GM21619 (cell line): Measurements from ENCODE around the gene GXYLT2.

Experiments used
- ATAC-seq: cut with Tn5 transposase; IDR thresholded peaks from one replicate; pipeline ENCODE4 v1.9.1; 2021; ENCODE audit not compliant: unreplicated experiment

Gene GXYLT2, protein sequence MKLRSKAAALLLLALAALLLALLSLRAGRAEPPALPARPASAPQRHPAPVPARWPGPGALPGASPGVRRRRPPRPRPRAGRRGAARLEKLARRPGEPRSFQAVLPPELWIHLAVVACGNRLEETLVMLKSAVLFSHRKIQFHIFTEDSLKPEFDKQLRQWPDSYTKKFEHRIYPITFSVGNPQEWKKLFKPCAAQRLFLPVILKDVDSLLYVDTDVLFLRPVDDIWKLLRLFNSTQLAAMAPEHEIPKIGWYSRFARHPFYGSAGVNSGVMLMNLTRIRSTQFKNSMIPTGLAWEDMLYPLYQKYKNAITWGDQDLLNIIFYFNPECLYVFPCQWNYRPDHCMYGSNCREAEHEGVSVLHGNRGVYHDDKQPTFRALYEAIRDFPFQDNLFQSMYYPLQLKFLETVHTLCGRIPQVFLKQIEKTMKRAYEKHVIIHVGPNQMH

DNA sequence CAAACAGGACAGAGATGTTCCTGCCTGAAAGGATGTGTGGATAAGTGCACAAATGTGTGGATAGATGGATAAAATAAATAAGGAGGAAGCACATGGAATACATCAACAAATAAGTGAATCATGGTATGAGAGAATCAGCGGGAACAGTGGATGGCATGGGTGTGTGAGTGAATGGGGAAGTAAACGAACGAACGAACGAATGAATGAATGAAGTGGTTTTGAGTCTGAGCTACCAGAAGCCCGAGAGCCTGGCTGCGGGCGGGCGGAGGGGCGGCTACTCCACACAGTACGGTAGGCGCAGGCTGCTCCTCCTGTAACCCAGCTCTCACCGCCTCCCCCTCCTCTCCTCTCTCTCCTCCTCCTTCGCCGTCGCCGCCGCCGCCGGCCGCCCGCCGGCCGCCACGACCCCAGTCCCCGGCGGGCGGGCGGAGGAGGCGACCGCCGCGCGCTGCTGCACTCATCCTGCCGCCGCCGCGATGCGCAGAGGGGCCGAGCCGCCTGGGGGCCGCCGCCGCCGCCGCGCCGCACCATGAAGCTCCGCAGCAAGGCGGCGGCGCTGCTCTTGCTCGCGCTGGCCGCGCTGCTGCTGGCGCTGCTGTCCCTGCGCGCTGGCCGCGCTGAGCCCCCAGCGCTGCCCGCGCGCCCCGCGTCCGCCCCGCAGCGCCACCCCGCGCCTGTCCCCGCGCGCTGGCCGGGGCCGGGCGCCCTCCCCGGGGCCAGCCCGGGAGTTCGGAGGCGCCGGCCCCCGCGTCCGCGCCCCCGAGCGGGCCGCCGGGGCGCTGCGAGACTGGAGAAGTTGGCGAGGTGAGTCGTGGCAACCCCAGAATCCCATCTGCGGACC lies at the start of gene GXYLT2:
Gene GXYLT2 (plus strand): TSS at position 342 of the 841 bp plus-strand sequence. CDS start 188 bp downstream, at position 530.
- peak; percentile 75 for ATAC-seq

DNA sequence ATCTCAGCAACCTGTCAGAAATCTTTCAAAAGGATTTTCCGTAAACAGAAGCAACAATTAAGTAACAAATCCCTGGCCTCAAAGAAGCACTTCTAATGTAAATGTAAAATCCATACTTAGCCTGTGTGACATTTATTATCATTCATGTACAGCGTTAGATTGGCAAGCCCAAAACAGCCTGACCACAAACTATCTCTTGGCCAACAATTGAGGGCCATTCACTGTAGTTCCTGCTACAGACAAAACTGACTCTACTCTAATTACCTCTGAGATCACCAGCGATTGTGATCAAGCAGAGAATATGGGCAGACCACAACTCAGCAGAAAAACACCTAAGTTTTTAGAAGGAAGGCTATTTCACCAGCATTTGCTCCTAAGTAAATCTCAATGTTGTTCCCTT lies 48.8 kb upstream of the GXYLT2 start:
- ATAC-seq = no peak

DNA sequence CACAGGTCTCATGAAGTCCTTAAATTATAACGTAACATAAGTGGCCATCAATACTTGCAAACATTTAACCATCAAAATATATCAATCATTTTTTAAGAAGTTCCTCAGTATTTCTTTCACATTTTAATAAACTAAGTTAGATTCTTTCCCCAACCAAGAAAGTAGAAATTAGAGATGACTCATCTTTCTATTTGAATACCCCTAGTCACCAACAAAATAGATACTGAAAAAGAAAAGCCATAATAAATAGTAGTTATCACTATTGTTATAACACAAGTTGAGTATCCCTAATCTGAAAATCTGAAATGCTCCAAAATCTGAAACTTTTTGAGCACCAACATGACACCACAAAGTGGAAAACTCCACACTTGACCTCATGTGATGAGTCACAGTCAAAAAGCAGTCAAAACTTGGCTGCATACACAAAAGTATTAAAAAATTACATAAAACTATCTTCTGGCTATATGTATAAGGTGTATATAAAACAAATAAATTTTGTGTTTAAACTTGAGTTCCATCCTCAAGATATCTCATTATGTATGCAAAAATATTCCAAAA lies 43.3 kb upstream of the GXYLT2 start:
- no peak for ATAC-seq

DNA sequence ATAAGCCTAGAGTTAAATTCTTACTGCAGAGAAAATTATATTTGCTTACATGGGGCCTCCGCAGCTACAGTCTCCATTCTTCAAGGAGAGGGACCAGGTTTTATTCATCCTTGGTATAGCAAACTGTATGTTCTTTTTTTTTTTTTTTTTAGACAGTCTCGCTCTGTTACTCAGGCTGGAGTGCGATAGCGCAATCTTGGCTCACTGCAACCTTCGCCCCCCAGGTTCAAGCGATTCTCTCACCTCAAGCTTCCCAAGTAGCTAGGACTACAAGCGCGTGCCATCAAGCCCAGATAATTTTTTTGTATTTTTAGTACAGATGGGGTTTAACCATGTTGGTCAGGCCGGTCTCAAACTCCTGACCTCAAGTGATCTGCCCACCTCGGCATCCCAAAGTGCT lies 41.7 kb upstream of the GXYLT2 start:
- ATAC-seq = no peak

DNA sequence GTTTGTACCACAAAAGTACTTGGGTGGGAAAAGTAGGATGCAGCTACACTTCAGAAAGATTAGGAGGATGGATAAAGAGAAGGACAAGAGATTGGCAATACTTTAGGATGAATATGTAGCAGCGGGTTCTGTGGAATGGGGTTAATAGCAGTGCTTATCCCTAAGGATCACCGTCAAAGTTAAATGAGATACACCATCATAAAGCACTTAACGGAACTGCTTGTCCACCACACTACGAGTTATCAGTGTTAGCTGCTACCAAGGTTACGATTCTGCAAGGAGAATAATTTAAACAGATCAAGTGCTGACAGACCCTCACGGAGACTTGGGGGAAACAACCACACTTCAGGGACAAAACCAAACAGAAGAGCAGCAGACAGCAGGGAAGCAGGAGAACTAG lies 40.6 kb upstream of the GXYLT2 start:
- ATAC-seq = no peak

DNA sequence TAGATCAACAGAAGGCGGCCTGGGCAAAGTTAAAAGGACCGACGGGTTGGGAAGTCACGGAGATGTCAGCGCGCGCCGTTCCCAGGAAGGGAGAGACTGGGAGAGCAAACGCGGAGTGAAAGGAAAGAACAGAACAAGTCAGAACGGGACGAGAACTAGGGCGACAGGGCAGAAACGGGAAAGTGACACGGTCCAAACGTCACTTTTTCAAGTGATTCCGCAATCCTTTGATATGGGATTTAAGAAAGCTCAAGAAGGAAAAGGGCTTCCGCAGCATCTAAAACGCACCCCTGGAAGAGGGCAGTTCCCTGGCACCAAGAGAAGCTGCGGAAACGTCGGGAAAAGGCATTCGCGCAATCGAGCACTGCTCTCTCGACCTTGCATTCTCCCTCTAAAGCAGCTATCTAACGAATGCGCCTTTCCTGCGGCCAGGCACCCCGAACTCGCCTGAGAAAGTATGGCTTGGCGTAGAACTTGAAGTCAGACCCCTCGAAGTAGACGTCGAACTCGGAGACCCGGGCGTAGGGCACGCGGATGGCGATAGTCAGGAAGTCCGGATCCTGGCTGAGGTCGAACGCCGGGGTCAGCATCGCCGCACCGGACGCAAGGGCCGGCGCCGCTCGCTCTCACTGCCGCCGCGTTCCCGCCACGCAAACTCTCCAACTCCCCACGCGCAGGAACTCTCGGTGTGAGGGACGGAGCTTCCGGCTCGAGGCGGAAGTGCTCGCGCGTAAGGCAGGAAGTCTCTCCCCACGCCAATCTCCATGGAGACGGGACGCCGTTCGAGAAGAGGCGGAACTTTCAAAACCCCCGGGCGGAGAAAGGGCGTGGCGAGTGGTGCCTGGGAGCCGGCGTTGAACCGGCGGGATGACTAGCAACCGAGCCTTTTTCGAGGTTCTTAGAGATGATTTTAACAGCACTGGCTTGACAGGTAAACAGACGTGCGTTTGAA lies 39.8 kb upstream of the GXYLT2 start, which contains the start of gene SHQ1:
Gene SHQ1 (minus strand): TSS at position 695 of the 952 bp plus-strand sequence. CDS start 105 bp downstream, at position 590.
- peak; percentile 90 for ATAC-seq

DNA sequence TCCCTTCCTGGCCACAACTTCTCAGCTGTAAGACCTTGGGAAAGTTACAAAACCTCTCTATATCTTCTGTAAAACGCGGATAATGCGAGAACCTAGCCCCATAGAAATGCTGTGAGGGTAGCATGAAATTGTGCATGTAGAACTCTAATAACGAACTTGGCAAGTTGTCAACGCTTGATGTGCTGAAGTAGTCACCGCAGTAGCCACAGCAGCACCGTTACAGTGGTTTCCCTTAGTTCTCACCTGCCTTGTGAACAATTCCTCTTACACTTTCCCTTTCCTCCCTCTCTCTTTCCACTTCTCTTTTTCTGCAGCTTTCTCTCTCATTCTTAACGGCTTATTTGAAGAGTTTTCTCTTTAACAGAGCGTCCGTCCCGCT lies 39.2 kb upstream of the GXYLT2 start:
- ATAC-seq = peak; percentile 42

DNA sequence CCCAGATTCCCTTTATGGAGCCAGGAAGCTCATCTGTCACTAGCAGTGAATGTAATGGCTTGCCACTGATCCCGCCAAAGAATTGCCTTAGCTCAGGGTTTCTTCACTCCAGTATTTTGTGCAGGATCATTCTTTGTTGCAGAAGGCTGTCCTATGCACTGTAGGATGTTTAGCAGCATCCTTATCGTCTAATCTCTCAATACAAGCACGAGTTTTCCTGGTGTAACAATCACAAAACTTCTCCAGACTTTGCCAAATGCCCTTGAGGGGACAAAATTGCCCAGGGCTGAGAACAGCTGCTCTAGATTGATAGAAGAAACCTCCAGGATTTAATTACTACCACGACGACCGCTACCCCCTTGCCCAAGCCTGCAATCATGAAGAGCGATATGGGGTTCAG lies 32.8 kb upstream of the GXYLT2 start:
- no peak for ATAC-seq

DNA sequence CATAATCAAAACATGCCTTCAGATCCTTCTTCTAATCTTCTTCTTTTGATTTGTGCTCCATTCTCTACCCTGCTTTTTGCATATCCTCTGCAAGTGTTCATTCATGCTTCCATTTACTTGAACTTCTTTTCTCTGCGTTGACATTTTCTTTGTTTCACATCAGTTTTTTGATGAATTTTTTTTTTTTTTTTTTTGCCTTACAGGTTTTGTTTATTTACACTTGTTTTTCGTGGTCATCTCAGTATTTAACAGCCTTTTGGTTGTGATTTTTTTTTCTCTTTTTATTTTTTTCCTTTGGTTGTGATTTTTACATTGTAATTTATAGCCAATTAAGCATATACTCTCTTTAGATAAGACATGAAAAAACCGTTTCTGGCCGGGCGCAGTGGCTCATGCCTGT lies 27.8 kb upstream of the GXYLT2 start:
- ATAC-seq = no peak

DNA sequence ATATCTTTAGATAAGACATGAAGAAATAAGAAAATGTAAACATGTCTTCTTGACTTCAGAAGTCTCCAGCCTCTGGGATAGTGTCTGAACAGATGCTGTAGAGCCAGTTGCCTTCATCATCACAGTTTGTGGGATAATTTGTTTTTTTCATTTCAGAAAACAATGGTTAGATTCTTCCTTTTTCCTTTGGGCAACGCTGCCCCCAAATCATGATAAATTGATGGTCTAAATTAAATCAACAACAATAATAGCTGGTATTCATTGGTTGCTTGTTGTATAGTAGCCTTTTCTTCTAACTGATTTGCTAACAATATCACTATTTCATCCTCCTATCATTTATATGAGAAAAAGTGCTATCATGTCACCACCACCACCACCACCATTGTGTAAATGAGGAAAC lies 27.0 kb upstream of the GXYLT2 start:
- no peak for ATAC-seq

DNA sequence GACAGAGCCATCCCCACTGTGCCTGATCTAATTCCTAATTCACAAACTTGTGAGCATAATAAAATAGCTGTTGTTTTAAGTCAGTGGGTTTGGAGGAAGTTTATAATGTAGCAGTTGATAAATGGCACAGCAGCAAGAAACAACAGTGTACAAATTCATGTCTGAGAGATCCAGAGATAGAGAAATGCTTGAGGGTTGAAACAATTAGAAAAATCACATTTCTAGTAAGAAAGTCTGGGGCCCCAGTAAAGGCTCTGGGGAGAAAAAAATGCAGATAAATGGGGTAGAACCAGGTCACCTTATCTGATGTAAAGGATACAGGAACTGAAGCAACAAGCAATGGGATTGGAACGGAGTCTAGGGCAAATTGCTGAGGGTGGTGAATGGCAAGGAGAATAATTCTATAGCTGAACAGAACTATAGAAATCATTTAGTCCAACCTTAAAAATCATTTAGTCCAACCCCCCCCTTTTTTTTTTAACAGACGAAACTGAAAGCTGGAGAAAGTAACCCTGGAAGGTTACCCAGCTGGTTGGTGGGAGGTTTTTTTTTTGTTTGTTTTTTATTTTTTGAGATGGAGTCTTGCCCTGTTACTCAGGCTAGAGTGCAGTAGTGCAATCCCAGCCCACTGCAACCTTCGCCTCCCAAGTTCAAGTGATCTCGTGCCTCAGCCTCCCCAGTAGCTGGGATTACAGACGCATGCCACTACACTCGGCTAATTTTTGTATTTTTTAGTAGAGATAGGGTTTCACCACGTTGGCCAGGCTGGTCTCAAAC lies 25.3 kb upstream of the GXYLT2 start:
- no peak for ATAC-seq

DNA sequence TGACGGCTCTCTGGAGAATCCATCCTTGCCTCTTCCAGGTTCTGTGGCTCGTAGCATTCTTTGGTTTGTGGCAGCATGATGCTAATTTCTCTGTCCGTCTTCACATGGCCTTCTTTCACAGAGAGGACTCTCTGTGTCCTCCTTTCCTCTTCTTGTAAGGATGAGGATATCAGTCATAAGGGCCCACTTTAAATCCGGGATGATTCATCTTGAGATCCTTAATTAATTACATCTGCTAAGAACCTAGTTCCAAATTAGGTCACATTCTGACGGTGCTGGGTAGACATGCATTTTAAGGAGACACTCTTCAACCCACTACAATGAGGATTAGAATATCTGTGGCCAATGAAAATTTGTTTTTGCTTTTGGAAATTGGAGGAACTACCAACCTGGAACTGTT lies 15.7 kb upstream of the GXYLT2 start:
- ATAC-seq = no peak

DNA sequence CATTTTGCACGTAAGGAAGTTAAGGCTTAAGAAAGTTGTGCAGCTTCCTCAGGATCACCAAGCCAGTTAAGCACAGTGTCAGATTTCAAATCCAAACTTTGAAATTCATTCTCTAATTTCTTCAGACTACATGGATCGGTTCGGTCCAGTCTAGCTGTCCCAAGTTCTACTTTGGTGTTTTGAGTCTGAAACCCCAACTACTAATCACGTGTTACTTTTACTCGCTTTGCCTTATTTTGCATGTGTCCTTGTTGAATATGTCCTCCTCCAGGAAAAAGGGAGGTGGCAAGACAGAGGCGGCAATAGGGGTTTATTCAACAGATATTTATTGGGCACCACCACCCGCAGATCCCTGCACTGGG lies 522 bp upstream of the GXYLT2 start:
- no peak for ATAC-seq

DNA sequence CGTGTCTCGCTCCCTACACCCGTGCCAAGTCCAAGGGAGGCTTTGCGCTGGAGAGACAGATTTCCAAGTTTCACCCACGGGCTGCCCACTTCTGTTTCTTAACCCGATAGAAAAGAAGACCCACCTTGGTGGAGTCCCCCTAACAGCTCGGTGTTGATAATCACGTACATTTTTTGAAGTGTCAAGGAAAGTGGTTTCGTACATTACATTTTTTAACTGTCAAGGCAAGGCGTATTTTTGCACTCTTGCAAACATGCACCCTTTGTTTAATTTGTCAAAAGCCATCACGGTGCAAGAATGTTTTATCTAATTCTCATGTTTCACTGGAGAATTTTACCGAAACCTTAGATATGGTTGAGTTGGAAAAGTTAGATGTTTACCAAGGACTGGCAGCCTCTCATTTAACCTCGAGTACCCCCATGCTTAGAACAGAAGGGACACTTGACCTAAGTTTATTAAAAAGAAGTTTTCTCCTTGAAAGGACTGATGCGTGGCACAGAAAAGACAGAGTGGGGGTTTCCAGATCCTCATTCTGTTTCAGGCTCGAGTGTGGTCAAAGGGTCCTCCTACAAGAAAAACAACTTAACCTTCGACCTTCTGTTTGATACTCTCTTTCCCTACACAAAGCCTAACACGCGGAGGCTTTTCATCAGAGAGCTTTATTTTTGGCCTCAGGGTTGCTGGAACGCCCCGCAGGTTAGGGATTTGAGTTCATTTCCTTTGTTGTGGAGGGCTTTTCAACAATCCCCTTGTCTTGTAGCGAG lies 882 bp downstream of the GXYLT2 start:
- ATAC-seq = no peak

DNA sequence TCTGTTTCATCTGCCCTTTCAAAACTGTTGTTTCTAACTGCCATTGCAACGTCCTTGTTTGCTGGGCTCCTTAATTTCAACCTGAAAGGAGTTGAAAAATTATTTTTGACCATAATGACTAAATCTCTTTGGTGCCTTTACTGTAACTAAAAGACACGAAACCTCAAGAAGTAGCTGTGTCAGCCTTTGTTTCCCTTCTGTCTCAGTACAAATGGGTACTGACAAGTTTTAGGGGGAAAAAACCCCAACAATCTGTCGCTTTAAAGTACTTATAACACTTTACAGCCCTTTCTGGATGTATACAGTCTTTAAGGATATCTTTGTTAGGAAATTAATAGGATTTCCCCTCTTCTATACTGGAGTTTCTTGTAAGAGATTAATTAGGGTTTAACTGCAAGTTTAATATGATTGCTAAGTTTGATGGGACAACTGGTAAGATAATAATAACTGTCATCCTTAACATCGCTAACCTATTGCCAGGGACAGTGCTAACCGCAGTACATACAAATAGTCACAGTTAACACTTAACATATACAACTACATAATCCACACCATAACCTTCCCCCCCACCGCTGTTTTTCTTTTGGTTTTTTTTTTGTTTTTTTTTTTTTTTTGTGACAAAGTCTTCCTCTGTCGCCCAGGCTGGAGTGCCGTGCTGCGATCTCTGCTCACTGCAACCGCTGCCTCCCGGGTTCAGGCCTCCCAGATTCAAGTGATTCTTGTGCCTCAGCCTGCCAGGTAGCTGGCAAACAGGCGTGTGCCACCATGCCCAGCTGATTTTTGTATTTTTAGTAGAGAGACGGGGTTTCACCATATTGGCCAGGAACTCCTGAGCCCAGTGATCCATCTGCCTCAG lies 1.7 kb downstream of the GXYLT2 start:
- no peak for ATAC-seq

DNA sequence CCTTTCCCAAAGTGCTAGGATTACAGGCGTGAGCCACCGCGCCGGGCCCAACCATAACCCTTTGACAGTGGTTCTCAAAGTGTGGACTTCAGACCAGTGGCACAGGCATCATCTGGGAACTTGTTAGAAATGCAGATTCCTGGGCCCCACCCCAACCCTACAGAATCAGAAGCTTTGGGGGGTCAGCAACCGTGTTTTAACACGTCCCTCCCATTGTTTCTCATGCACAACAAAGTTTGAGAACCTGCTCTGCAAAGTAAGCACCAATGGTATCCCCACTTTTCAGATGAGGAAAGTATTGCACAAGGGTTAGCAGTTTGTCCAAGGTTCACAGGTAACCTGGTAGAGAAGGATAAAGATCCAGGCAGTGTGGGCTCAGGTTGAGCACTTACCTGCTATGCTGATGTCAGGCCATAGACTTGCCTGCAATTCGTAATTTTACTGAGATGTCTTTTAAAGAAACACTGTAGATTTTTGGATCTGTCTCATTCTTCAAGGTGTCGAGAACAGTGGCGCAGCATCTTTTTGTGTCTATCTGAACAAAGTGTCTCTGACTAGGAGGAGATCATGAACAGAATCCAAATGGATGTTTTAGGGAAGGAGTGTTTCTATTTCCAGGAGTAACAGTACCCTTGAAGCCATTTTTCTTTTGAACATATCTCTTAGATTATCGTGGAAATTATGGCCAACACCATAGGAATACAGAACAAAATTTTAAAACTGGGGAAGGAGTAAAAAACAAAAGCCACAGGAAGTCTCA lies 2.5 kb downstream of the GXYLT2 start:
- ATAC-seq = no peak

DNA sequence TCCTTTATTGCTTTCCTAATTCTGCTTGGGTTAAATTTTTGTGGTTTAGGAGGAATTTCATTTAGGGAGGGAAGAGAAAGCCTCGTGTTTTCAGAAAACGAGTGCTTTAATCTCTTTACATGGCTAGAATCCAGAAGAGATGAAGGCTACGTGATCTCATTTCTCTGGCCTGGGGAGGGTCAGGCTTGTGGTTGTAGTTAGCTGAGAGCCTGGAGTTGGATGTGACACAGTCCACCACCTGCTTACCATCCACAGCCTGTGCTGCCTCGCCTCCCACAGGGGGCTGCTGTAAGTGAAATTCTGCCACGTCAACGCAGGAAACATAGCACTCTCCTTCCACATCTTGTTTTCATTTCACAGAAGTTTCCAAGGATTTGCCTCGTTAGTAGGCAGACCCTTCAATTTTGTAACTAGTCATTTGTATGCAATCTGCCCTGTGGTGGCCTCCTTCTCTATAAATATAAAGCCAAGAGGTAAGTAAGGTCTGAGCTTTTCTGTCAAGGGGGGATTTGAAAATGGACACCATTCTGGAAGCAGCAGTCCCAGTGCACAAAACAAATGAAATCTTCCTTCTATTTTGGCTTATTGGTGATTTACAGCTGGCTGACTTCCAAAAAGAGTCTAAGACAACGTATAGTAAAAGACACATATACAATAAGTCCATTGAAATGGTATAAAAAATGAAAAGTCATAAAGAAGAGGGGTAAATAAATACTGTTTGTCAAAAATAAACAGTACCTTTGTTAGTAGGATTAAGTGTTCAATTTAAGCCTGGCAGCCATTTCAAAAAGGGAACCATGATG lies 3.4 kb downstream of the GXYLT2 start:
- no peak for ATAC-seq
